ENCODE data around the gene NEURL1. TPM values are rescaled to one million over a fixed set of nuclear protein-coding genes. Genes with fewer than 3 reads are reported as not detected.

NEURL1 gene
- total and polyA plus RNA-seq, 10 of the 15 experiments (the other 5 are each of a cell fraction or from before 2014, with no cell fraction given) = 0.02 to 0.05 (median 0.05) TPM; not detected in 6

- TF ChIP-seq, protein P1, sequence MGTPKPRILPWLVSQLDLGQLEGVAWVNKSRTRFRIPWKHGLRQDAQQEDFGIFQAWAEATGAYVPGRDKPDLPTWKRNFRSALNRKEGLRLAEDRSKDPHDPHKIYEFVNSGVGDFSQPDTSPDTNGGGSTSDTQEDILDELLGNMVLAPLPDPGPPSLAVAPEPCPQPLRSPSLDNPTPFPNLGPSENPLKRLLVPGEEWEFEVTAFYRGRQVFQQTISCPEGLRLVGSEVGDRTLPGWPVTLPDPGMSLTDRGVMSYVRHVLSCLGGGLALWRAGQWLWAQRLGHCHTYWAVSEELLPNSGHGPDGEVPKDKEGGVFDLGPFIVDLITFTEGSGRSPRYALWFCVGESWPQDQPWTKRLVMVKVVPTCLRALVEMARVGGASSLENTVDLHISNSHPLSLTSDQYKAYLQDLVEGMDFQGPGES (IDR thresholded peaks at IDR 0.05) = no peak
- TF ChIP-seq CBX5 (IDR thresholded peaks at IDR 0.05; ENCODE audit: low read depth) (no peak), SUZ12 (IDR thresholded peaks at IDR 0.05; ENCODE audit: unreplicated experiment) (no peak), IRF5 (IDR thresholded peaks at IDR 0.05; ENCODE audit: borderline replicate concordance) (no peak)
These were observed 116.6 kb downstream of the NEURL1 start (continued) for GRCh38 chr10:103610083-103610472.

- no peaks in the 10 kb centered on the region for H3K79me2 ChIP-seq (ENCODE audit: control insufficient read depth, insufficient read depth, low read length)
- CTCF ChIA-PET = interaction anchor here (1.2 to 3.9 kb wide), 5 partner anchors 17 to 85 kb away, joined by 3 to 36 read pairs (median 6); no protein-coding TSS in a partner anchor
These were observed 117.5 kb downstream of the NEURL1 start for GRCh38 chr10:103610921-103611511.

More at GRCh38 chr10:103610921-103611511, 117.5 kb downstream of the NEURL1 start:
- BruUV-seq (replicated peaks) = no TSS peak
- no peak for FAIRE-seq
- 67% methylated on average over 9 of the region's 9 CpGs for WGBS (ENCODE audit: insufficient coverage, insufficient replicate concordance, low lambda C conversion rate, missing lambda C conversion rate)
- ChIA-PET SMC1A (ENCODE audit: uncharacterized antibody, unreplicated experiment) (no interaction called here), POLR2A (no interaction called here), RAD21 (ENCODE audit: unreplicated experiment) (no interaction called here)
- Histone ChIP-seq H3K27me3 (replicated peaks in 1 of 2; ENCODE audit: control insufficient read depth in 2 of 2, insufficient read depth in 2 of 2, low read length in 1 of 2) (no peaks in the 10 kb centered on the region), H2AFZ (ENCODE audit: control insufficient read depth, low read depth, low read length) (no peak overlapping the region), H4K20me1 (ENCODE audit: control insufficient read depth, insufficient read depth) (no peaks in the 10 kb centered on the region), H3K36me3 (ENCODE audit: control insufficient read depth in 2 of 2, insufficient read depth in 2 of 2, low read length in 1 of 2) (peaks cover 10 to 30% of the 10 kb centered on the region in 2 experiments; a peak in 3 of 4 replicates), H3K4me1 (ENCODE audit: control insufficient read depth, insufficient read depth, low read length) (no peaks in the 10 kb centered on the region), H3K4me2 (ENCODE audit: control insufficient read depth, insufficient read depth) (no peak overlapping the region), H3K9ac (ENCODE audit: control insufficient read depth, insufficient read depth, low read length) (no peak overlapping the region), H3K9me3 (replicated peaks; ENCODE audit: control insufficient read depth, insufficient read depth, low read length) (no peaks in the 10 kb centered on the region), H3K27ac (ENCODE audit: control insufficient read depth, insufficient read depth) (no peak overlapping the region), H3K4me3 (no peak overlapping the region)
- in situ Hi-C loops (cut with MboI) (no loop called here), intact Hi-C loops (cut with micrococcal nuclease; ENCODE audit: unreplicated experiment) (no loop called here)
- TF ChIP-seq ATF2 (IDR thresholded peaks at IDR 0.05; ENCODE audit: low read length) (no peak), BCL11A (IDR thresholded peaks at IDR 0.05; ENCODE audit: low read depth, low read length) (no peak), ZZZ3 (IDR thresholded peaks at IDR 0.05; ENCODE audit: control insufficient read depth, insufficient read length, low read depth) (no peak)
- no peak for ATAC-seq
- no peak for DNase-seq (ENCODE audit: low read depth, low spot score)

All from GM12878 (cell line).